NB4 (cell line): ENCODE measurements around the gene MBD3L2B.
"Not testable (repeated sequence)": the region's sequence is repeated elsewhere in the genome, so short reads cannot be mapped to it uniquely, and the experiment has no call there.

Source experiments
- DNase-seq: peaks from one replicate; pipeline ENCODE4 v3.0.0; 2010; ENCODE audit warnings: low read depth
- H3K4me3 ChIP-seq: one replicate; pipeline ENCODE4 v1.5.1; 2011; ENCODE audit warnings: mild to moderate bottlenecking, low read depth, low read length, moderate library complexity
- MYC ChIP-seq: IDR thresholded peaks from 2 replicates; pipeline ENCODE4 v1.6.1; 2011; ENCODE audit warnings: low read depth, low read length
- POLR2A ChIP-seq: IDR thresholded peaks from 2 replicates; pipeline ENCODE4 v1.6.1; 2011; ENCODE audit warnings: mild to moderate bottlenecking; ENCODE audit not compliant: insufficient read length; ENCODE audit errors: extremely low read depth
- TF ChIP-seq, protein P1 (sequence below): IDR thresholded peaks from 2 replicates; pipeline ENCODE4 v1.6.1; 2011; ENCODE audit warnings: low read depth, low read length
- TF ChIP-seq, protein P2 (sequence below): IDR thresholded peaks from one replicate; pipeline ENCODE4 v1.5.1; 2012; ENCODE audit warnings: low read depth, low read length

The MBD3L2B gene

DNA sequence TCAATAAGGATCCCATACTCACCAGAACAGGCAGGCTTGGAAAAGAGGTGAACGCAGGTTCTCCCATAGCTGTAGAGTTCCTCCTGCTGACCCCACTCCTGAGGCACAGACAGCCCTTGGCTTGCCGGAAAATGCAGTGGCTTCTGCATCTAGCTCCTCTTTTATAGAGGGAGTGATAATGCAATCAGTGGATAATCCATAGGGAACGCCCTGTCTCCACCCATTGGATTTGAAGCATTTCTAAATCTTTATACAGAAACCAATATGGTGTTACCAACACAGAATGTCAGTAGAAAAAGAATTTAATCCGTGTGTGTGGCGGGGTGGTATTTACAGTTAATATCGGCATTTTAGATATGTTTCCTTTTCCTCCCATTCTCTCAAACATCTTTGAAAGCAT, at the start of gene MBD3L2B:
Gene MBD3L2B (minus strand): TSS at position 101 of the 400 bp plus-strand sequence. CDS start 34 bp downstream, at position 67.
- DNase-seq, H3K4me3 ChIP-seq: not testable (repeated sequence)

DNA sequence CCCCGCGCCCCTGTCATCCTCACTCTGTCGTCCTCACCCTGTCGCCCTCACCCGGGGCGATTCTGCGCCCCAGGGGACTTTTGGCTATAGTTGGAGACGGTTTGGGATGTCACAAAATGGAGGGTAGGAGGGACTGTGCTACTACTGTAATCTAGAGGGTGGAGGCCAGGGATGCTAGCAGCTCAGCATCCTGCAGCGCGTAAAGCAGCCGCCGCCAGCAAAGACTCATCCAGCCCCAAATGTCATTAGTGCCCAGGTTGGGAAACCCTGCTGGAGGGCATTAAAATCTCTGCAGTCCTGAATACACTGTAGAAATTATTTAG, 48.6 kb upstream of the MBD3L2B start:
- no peak for DNase-seq
- TF ChIP-seq MYC (no peak), POLR2A (no peak)
- TF ChIP-seq, protein P1, sequence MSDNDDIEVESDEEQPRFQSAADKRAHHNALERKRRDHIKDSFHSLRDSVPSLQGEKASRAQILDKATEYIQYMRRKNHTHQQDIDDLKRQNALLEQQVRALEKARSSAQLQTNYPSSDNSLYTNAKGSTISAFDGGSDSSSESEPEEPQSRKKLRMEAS, result no peak
- TF ChIP-seq, protein P2, sequence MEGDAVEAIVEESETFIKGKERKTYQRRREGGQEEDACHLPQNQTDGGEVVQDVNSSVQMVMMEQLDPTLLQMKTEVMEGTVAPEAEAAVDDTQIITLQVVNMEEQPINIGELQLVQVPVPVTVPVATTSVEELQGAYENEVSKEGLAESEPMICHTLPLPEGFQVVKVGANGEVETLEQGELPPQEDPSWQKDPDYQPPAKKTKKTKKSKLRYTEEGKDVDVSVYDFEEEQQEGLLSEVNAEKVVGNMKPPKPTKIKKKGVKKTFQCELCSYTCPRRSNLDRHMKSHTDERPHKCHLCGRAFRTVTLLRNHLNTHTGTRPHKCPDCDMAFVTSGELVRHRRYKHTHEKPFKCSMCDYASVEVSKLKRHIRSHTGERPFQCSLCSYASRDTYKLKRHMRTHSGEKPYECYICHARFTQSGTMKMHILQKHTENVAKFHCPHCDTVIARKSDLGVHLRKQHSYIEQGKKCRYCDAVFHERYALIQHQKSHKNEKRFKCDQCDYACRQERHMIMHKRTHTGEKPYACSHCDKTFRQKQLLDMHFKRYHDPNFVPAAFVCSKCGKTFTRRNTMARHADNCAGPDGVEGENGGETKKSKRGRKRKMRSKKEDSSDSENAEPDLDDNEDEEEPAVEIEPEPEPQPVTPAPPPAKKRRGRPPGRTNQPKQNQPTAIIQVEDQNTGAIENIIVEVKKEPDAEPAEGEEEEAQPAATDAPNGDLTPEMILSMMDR, result no peak
- peak overlapping the region; percentile 89 for H3K4me3 ChIP-seq

DNA sequence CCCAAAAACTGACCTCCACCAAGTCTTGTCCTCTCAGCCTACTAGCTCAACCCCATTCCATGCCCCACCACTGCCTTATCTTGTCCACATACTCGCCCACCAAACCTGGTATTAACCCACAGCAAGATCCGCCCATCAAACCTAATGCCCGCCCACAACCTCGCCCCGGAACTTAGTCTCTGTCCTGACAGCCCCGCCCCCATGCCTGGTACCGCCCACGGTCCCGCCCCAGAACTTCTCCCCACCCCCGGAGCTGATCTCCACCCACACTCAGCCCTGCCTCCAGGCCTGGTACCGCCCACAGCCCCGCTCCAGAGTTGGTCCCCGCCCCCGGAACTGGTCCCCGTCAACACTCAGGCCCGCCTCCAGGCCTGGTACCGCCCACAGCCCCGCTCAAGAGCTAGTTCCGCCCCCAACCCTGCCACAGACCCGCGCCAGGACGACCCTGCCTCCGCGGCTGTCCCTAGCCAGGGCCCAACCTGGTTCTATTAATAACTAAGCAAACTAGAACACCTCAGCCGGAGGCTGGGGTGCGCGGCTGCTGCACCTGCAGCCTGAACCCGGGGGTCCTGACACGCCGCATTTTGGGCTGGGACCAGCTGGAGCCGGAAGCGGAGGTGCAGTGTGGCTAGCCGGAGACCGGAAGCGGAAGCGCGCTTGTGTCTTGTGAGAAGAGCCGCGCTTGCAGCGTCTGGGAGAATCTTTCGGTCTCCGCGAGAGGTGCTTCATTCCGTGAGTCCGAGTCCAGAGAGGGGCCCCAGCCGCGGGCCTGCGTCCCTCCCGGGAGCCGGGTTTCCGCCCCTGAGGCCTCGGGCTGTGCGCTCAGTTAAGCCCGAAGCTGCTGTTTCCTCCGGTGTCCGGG, 48.0 kb upstream of the MBD3L2B start, which contains the start of gene ZNF557:
Gene ZNF557 (plus strand): TSS at position 662 of the 862 bp plus-strand sequence. CDS start 5,372 bp downstream, outside the sequence.
- DNase-seq, result peak; percentile 95
- peak within 1 kb of the TSS; percentile 89 for H3K4me3 ChIP-seq
- TF ChIP-seq POLR2A (peak; percentile 55), MYC (peak; percentile 66; the same call in 1 of the 2 replicates)
- TF ChIP-seq, protein P1, result peak; percentile 16; the same call in 1 of the 2 replicates
- TF ChIP-seq, protein P2, result no peak

DNA sequence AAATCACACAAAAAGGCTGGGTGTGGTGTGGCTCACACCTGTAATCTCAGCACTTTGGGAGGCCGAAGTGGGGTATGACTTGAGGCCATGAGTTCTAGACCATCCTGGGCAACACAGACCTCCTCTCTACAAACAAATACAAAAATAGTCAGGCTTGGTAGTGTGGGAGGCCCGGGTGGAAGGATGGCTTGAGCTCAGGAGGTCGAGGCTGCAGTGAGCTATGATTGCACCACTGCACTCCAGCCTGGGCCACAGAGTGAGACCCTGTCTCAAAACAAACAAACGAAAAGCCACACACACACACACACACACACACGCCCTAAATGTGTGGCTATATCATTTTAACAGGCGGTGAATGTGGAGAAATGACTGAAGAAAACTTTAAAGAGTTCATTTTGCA, 47.4 kb upstream of the MBD3L2B start:
- H3K4me3 ChIP-seq, result peak overlapping the region; percentile 13
- no peak for DNase-seq
- TF ChIP-seq POLR2A, result no peak
- TF ChIP-seq MYC, result no peak
- TF ChIP-seq, protein P1, result no peak
- TF ChIP-seq, protein P2, result no peak

DNA sequence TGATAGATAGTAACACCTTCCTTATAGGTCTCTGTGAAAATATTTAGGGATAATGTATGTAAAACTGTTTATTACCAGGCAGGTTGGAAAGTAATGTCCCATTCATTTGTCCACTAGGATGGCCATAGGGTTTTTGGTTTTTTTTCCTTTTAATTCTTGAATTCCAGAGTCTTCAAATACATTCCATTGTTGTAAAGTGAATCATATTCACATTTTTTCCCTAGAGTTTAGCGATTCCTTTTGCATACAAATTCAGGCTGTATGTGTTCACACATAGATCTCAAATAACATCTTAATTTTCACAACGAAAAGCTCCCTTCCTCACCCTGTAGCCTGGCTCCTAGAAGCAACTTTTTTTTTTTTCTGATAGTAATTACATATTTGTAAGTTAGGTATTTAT, 46.5 kb upstream of the MBD3L2B start:
- no peak for DNase-seq
- TF ChIP-seq MYC (no peak), POLR2A (no peak)
- TF ChIP-seq, protein P2, result no peak
- TF ChIP-seq, protein P1, result no peak
- H3K4me3 ChIP-seq, result no peak overlapping the region

DNA sequence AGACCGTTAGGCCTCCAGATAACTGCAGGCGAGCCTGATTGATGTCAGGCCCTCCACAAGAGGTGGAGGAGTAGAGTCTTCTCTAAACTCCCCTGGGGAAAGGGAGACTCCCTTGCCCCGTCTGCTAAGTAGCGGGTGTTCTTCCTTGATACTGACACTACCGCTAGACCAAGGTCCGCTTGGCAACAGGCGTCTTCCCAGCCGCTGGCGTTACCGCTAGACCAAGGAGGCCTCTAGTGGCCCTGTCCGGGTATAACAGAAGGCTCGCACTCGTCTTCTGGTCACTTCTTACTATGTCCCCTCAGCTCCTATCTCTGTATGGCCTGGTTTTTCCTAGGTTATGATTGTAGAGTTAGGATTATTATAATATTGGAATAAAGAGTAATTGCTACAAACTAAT, 45.9 kb upstream of the MBD3L2B start:
- DNase-seq, result peak; percentile 14
- H3K4me3 ChIP-seq, result not testable (repeated sequence)

DNA sequence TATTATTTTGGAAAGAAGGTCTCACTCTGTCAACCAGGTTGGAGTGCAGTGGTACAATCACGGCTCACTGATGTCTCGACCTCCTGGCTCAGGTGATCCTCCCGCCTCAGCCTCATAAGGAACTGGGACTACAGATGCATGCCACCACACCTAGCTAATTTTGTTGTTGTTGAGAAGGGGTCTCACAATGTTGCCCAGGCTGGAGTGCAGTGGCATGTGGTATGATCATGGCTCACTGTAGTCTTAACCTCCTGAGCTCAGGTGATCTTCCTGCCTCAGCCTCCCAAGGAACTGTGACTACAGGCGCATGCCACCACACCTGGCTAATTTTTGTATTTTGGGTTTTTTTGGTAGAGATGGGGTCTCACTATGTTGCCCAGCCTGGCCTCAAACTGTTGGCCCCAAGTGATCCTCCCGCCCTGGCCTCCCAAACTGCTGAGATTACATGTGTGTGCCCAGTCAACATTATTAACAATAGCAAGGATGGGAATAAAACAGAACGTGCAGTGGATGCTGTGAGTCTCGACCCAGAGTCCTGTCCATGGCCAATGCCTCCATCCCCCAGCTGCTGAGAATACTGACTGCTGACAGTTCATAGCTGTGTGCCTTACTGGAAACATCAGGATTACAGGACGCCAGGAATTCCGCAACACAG, 42.7 kb upstream of the MBD3L2B start:
- DNase-seq, result no peak
- no peak overlapping the region for H3K4me3 ChIP-seq
- TF ChIP-seq, protein P2, result no peak
